SU-DHL-6 (cell line): ENCODE measurements around the gene KCTD17.

Experiments used
- CTCF ChIP-seq: fragments of 200-600 bp; sonication (generic); IDR thresholded peaks from one replicate; pipeline ENCODE4 v1.5.1; 2017; ENCODE audit warnings: antibody characterized with exemption, mild to moderate bottlenecking, low read length, moderate library complexity; ENCODE audit not compliant: insufficient read depth, poor library complexity, severe bottlenecking
- EZH2phosphoT487 ChIP-seq: fragments of 200-600 bp; sonication (generic), shearing (Covaris generic); conservative IDR thresholded peaks from 2 replicates; pipeline ENCODE4 v1.6.1; 2018; ENCODE audit warnings: mild to moderate bottlenecking, antibody characterized with exemption, low read length, moderate library complexity, mixed read lengths

GRCh38 chr22:37012956-37013355, 38.6 kb upstream of the KCTD17 start:
- TF ChIP-seq CTCF (no peak), EZH2phosphoT487 (no peak)
